Effector memory CD8-positive, alpha-beta T cell (primary cell): ENCODE data around the gene SLC9A9.

Source experiments
- ATAC-seq: fragments of 150-1000 bp; cut with Tn5 transposase; replicated peaks from 2 replicates; pipeline ENCODE4 v1.10.0; 2021; ENCODE audit warnings: mild to moderate bottlenecking, moderate library complexity
- DNase-seq, 3 experiments: peaks; one replicate each; pipeline ENCODE4 v3.0.0; 2021
- H3K27ac Mint-ChIP-seq, 2 donors: one replicate each; pipeline ENCODE4 v1.8.0; 2022; ENCODE audit warnings: mild to moderate bottlenecking in 2 of 2, mixed read lengths in 2 of 2, moderate library complexity in 2 of 2
- H3K27me3 Mint-ChIP-seq, 2 donors: one replicate each; pipeline ENCODE4 v1.8.0; 2022; ENCODE audit warnings: mixed read lengths in 2 of 2
- H3K36me3 Mint-ChIP-seq: one replicate; pipeline ENCODE4 v1.8.0; 2022; ENCODE audit warnings: mild to moderate bottlenecking, moderate library complexity, mixed read lengths; ENCODE audit not compliant: insufficient read depth
- H3K4me1 Mint-ChIP-seq, 2 donors: one replicate each; pipeline ENCODE4 v1.8.0; 2022; ENCODE audit warnings: low read depth in 2 of 2, mixed read lengths in 2 of 2
- H3K4me3 Mint-ChIP-seq, 2 donors: one replicate each; pipeline ENCODE4 v1.8.0; 2022; ENCODE audit warnings: mild to moderate bottlenecking in 2 of 2, mixed read lengths in 2 of 2, moderate library complexity in 2 of 2
- H3K9me3 Mint-ChIP-seq, 2 donors: one replicate each; pipeline ENCODE4 v1.8.0; 2022; ENCODE audit warnings: mixed read lengths in 2 of 2

The SLC9A9 gene

GRCh38 chr3:143478115-143478693, 370.1 kb downstream of the SLC9A9 start:
- Mint-ChIP-seq H3K4me3 (no peak overlapping the region), H3K27me3 (no peaks in the 10 kb centered on the region), H3K27ac (no peak overlapping the region), H3K4me1 (no peaks in the 10 kb centered on the region), H3K36me3 (no peaks in the 10 kb centered on the region), H3K9me3 (no peaks in the 10 kb centered on the region)
- no peak for ATAC-seq
- DNase-seq: no peak

GRCh38 chr3:143476965-143477640, 371.2 kb downstream of the SLC9A9 start:
- H3K4me3 Mint-ChIP-seq: no peak overlapping the region
- H3K27me3 Mint-ChIP-seq: no peaks in the 10 kb centered on the region
- no peak overlapping the region for H3K27ac Mint-ChIP-seq
- H3K4me1 Mint-ChIP-seq: no peaks in the 10 kb centered on the region
- no peak for ATAC-seq
- no peak for DNase-seq
- no peaks in the 10 kb centered on the region for H3K9me3 Mint-ChIP-seq
- no peaks in the 10 kb centered on the region for H3K36me3 Mint-ChIP-seq

- DNase-seq: no peak
- Mint-ChIP-seq H3K36me3 (no peaks in the 10 kb centered on the region), H3K4me1 (no peaks in the 10 kb centered on the region), H3K4me3 (no peak overlapping the region), H3K9me3 (no peaks in the 10 kb centered on the region), H3K27ac (no peak overlapping the region), H3K27me3 (no peaks in the 10 kb centered on the region)
- ATAC-seq: no peak
Measured at GRCh38 chr3:143475981-143476380, 372.3 kb downstream of the SLC9A9 start.

GRCh38 chr3:143472731-143473523, 375.3 kb downstream of the SLC9A9 start:
- H3K27ac Mint-ChIP-seq: no peak overlapping the region
- DNase-seq: no peak
- no peaks in the 10 kb centered on the region for H3K36me3 Mint-ChIP-seq

GRCh38 chr3:143471705-143472104, 376.6 kb downstream of the SLC9A9 start:
- Mint-ChIP-seq H3K4me1 (no peaks in the 10 kb centered on the region), H3K27me3 (no peaks in the 10 kb centered on the region), H3K36me3 (no peaks in the 10 kb centered on the region), H3K27ac (no peak overlapping the region), H3K4me3 (no peak overlapping the region), H3K9me3 (no peaks in the 10 kb centered on the region)
- no peak for DNase-seq
- ATAC-seq: no peak

More at GRCh38 chr3:143472731-143473523, 375.3 kb downstream of the SLC9A9 start:
- Mint-ChIP-seq H3K27me3 (no peaks in the 10 kb centered on the region), H3K9me3 (no peaks in the 10 kb centered on the region), H3K4me1 (no peaks in the 10 kb centered on the region), H3K4me3 (no peak overlapping the region)
- ATAC-seq: no peak

- Mint-ChIP-seq H3K4me3 (no peak overlapping the region), H3K27ac (no peak overlapping the region), H3K9me3 (no peaks in the 10 kb centered on the region), H3K36me3 (peaks cover 4% of the 10 kb centered on the region), H3K4me1 (no peaks in the 10 kb centered on the region), H3K27me3 (no peaks in the 10 kb centered on the region)
- no peak for ATAC-seq
- DNase-seq: no peak
Measured at GRCh38 chr3:143469159-143469558, 379.1 kb downstream of the SLC9A9 start.

- H3K4me1 Mint-ChIP-seq: no peaks in the 10 kb centered on the region
- no peak for ATAC-seq
- H3K4me3 Mint-ChIP-seq: no peak overlapping the region
- no peak overlapping the region for H3K27ac Mint-ChIP-seq
- H3K27me3 Mint-ChIP-seq: no peaks in the 10 kb centered on the region
- H3K36me3 Mint-ChIP-seq: peaks cover 7% of the 10 kb centered on the region
- no peaks in the 10 kb centered on the region for H3K9me3 Mint-ChIP-seq
- DNase-seq: no peak
Measured at GRCh38 chr3:143465666-143466065, 382.6 kb downstream of the SLC9A9 start.

GRCh38 chr3:143464850-143465249, 383.4 kb downstream of the SLC9A9 start:
- no peak overlapping the region for H3K27ac Mint-ChIP-seq
- DNase-seq (no peak), ATAC-seq (no peak)
- peaks cover 7% of the 10 kb centered on the region for H3K36me3 Mint-ChIP-seq
- H3K27me3 Mint-ChIP-seq: no peaks in the 10 kb centered on the region
- H3K9me3 Mint-ChIP-seq: no peaks in the 10 kb centered on the region
- no peak overlapping the region for H3K4me3 Mint-ChIP-seq
- no peaks in the 10 kb centered on the region for H3K4me1 Mint-ChIP-seq

- no peaks in the 10 kb centered on the region for H3K9me3 Mint-ChIP-seq
- ATAC-seq: no peak
- no peaks in the 10 kb centered on the region for H3K36me3 Mint-ChIP-seq
- H3K4me1 Mint-ChIP-seq: peaks cover 0 to 6% of the 10 kb centered on the region in 2 donors
- DNase-seq: no peak
- H3K27ac Mint-ChIP-seq: no peak overlapping the region
- no peak overlapping the region for H3K4me3 Mint-ChIP-seq
- no peaks in the 10 kb centered on the region for H3K27me3 Mint-ChIP-seq
Measured at GRCh38 chr3:143455480-143455879, 392.8 kb downstream of the SLC9A9 start.

GRCh38 chr3:143450632-143451031, 397.6 kb downstream of the SLC9A9 start:
- Mint-ChIP-seq H3K9me3 (no peaks in the 10 kb centered on the region), H3K4me1 (peaks cover 0 to 7% of the 10 kb centered on the region in 2 donors), H3K27me3 (no peaks in the 10 kb centered on the region), H3K4me3 (no peak overlapping the region), H3K27ac (peak overlapping the region in 1 of 2 donors; percentile 13), H3K36me3 (no peaks in the 10 kb centered on the region)
- ATAC-seq (no peak), DNase-seq (no peak)

GRCh38 chr3:143447491-143447890, 400.8 kb downstream of the SLC9A9 start:
- peaks cover 11 to 12% of the 10 kb centered on the region in 2 donors for H3K4me1 Mint-ChIP-seq
- no peak overlapping the region for H3K4me3 Mint-ChIP-seq
- H3K27ac Mint-ChIP-seq: no peak overlapping the region
- no peaks in the 10 kb centered on the region for H3K27me3 Mint-ChIP-seq
- no peaks in the 10 kb centered on the region for H3K9me3 Mint-ChIP-seq
- DNase-seq (no peak), ATAC-seq (no peak)
- H3K36me3 Mint-ChIP-seq: no peaks in the 10 kb centered on the region

- H3K36me3 Mint-ChIP-seq: no peaks in the 10 kb centered on the region
- H3K9me3 Mint-ChIP-seq: no peaks in the 10 kb centered on the region
- no peak for ATAC-seq
- no peak overlapping the region for H3K4me3 Mint-ChIP-seq
- no peaks in the 10 kb centered on the region for H3K27me3 Mint-ChIP-seq
- H3K4me1 Mint-ChIP-seq: peaks cover 5 to 11% of the 10 kb centered on the region in 2 donors
- no peak for DNase-seq
- no peak overlapping the region for H3K27ac Mint-ChIP-seq
Measured at GRCh38 chr3:143445118-143445517, 403.1 kb downstream of the SLC9A9 start.

- ATAC-seq (peak; percentile 42), DNase-seq (no peak)
- H3K36me3 Mint-ChIP-seq: no peaks in the 10 kb centered on the region
- H3K9me3 Mint-ChIP-seq: no peaks in the 10 kb centered on the region
- peaks cover 5 to 11% of the 10 kb centered on the region in 2 donors for H3K4me1 Mint-ChIP-seq
- no peak overlapping the region for H3K27ac Mint-ChIP-seq
- no peaks in the 10 kb centered on the region for H3K27me3 Mint-ChIP-seq
- no peak overlapping the region for H3K4me3 Mint-ChIP-seq
Measured at GRCh38 chr3:143443851-143444331, 404.4 kb downstream of the SLC9A9 start.
